ENCODE results near the gene SPATS2L. TPM values are rescaled to one million over a fixed set of nuclear protein-coding genes. Genes with fewer than 3 reads are reported as not detected.
A peak's percentile ranks its signal among the peaks of the same experiment; 100 is the strongest.

SPATS2L gene
- polyA plus RNA-seq, 2 of the 4 experiments (the other 2 are of a cell fraction): 85.2 to 202 TPM

DNA sequence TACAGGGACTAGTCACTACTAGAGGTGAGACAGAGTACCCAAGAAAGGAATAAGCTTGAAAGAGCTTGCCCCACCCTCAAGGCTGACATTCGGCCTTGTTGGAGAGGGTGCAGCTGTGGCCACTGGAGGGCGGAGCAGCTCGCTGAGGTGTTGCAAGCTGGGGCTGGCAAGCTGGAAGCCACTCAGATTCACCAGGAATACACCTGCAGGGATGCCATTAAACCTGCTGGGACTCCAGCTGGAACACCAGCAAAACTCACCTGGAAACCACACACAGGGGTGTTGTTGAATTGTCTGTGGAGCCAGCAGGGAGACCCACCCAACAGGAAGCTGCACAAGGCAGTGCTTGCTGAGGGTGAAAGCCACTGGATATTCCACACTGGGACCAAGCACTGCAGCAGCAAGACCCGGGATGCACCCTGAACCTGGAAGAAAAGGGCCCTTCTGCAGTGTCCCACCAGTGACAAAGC, 177.3 kb downstream of the SPATS2L start:
- H3K27ac ChIP-seq: peak overlapping the region in 1 of 2 experiments; percentile 70; a peak in 3 of 6 replicates
- WGBS (ENCODE audit: missing lambda C conversion rate): 10% methylated on average over 4 of the region's 4 CpGs
- no peak overlapping the region for H3K4me3 ChIP-seq
- TF ChIP-seq CEBPB (IDR thresholded peaks at IDR 0.05): peak in 1 of 2 experiments; percentile 58; a peak in 2 of 4 replicates
- no peak for TF ChIP-seq ZC3H11A (IDR thresholded peaks at IDR 0.05)
- no peak for TF ChIP-seq NR3C1 (IDR thresholded peaks at IDR 0.05)
- peak; percentile 64 to 67 for TF ChIP-seq RAD21 (conservative IDR thresholded peaks at IDR 0.05 in 1 of 2, IDR thresholded peaks at IDR 0.05 in 1 of 2)
- TF ChIP-seq SMC3 (IDR thresholded peaks at IDR 0.05): peak; percentile 73
- no peak for TF ChIP-seq EP300 (IDR thresholded peaks at IDR 0.05)
- TF ChIP-seq GATA3 (IDR thresholded peaks at IDR 0.05; ENCODE audit: borderline replicate concordance): no peak
- TF ChIP-seq HOXB5 (CRISPR knock-in tag; IDR thresholded peaks at IDR 0.05): no peak
- no peak for TF ChIP-seq POLR2AphosphoS2 (conservative IDR thresholded peaks at IDR 0.05; ENCODE audit: low read length)
- TF ChIP-seq, protein P1, sequence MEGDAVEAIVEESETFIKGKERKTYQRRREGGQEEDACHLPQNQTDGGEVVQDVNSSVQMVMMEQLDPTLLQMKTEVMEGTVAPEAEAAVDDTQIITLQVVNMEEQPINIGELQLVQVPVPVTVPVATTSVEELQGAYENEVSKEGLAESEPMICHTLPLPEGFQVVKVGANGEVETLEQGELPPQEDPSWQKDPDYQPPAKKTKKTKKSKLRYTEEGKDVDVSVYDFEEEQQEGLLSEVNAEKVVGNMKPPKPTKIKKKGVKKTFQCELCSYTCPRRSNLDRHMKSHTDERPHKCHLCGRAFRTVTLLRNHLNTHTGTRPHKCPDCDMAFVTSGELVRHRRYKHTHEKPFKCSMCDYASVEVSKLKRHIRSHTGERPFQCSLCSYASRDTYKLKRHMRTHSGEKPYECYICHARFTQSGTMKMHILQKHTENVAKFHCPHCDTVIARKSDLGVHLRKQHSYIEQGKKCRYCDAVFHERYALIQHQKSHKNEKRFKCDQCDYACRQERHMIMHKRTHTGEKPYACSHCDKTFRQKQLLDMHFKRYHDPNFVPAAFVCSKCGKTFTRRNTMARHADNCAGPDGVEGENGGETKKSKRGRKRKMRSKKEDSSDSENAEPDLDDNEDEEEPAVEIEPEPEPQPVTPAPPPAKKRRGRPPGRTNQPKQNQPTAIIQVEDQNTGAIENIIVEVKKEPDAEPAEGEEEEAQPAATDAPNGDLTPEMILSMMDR (IDR thresholded peaks at IDR 0.05): peak; percentile 67
- TF ChIP-seq HEYL (CRISPR knock-in tag; IDR thresholded peaks at IDR 0.05): no peak
- TF ChIP-seq NFE2L2 (conservative IDR thresholded peaks at IDR 0.05; ENCODE audit: low read length): no peak
- no peak for TF ChIP-seq RCOR1 (IDR thresholded peaks at IDR 0.05; ENCODE audit: low read depth, low read length)
- TF ChIP-seq NPAS2 (CRISPR knock-in tag; IDR thresholded peaks at IDR 0.05; ENCODE audit: borderline replicate concordance): no peak
- TF ChIP-seq MAZ (IDR thresholded peaks at IDR 0.05; ENCODE audit: borderline replicate concordance, low read depth, low read length): no peak
- TF ChIP-seq ZNF302 (CRISPR knock-in tag; IDR thresholded peaks at IDR 0.05): no peak
- ATAC-seq (peak; percentile 79), DNase-seq (ENCODE audit: low read depth in 1 of 2, low spot score in 1 of 2) (peak; percentile 29 to 71), FAIRE-seq (no peak)
- ChIA-PET CTCF (interaction anchor here (0.6 to 8.5 kb wide), 15 partner anchors 10 to 509 kb away, joined by 3 to 85 read pairs (median 8); partner anchors contain the start of gene KCTD18), POLR2A (interaction anchor here (0.8 to 1.4 kb wide), 3 partner anchors 26 to 219 kb away, joined by 3 to 11 read pairs (median 3); partner anchors contain the start of gene KCTD18)
- H3K9me3 ChIP-seq: no peaks in the 10 kb centered on the region
- peaks cover 61% of the 10 kb centered on the region for H3K4me1 ChIP-seq
- peak overlapping the region; percentile 21; the same call in 2 of the 3 replicates for H3K4me2 ChIP-seq

GRCh38 chr2:200484934-200485333, 178.4 kb downstream of the SPATS2L start:
- CTCF ChIA-PET: interaction anchor here (0.7 to 8.5 kb wide), 8 partner anchors 12 to 510 kb away, joined by 3 to 85 read pairs (median 30); partner anchors contain the start of gene KCTD18

More at GRCh38 chr2:200484934-200485333, 178.4 kb downstream of the SPATS2L start:
- no peak for DNase-seq (ENCODE audit: low read depth in 1 of 2, low spot score in 1 of 2)
- Histone ChIP-seq H3K27ac (peak overlapping the region in 1 of 2 experiments; percentile 53; a peak in 3 of 6 replicates), H3K4me2 (no peak overlapping the region), H3K9me3 (no peaks in the 10 kb centered on the region), H3K4me3 (no peak overlapping the region), H3K4me1 (peaks cover 49% of the 10 kb centered on the region)
- POLR2A ChIA-PET: interaction anchor here (1.2 kb wide), 1 partner anchor 218 kb away, joined by 3 read pairs; no protein-coding TSS in a partner anchor
- no peak for FAIRE-seq
- 69% methylated on average over 3 of the region's 3 CpGs for WGBS (ENCODE audit: missing lambda C conversion rate)
- no peak for ATAC-seq
- TF ChIP-seq RNF2 (IDR thresholded peaks at IDR 0.05; ENCODE audit: borderline replicate concordance, low read depth) (no peak), HOXB5 (CRISPR knock-in tag; IDR thresholded peaks at IDR 0.05) (no peak), ESRRA (IDR thresholded peaks at IDR 0.05; ENCODE audit: borderline replicate concordance, low read length) (no peak), CHD4 (IDR thresholded peaks at IDR 0.05; ENCODE audit: borderline replicate concordance) (no peak), RARB (CRISPR knock-in tag; IDR thresholded peaks at IDR 0.05) (no peak), PHF8 (IDR thresholded peaks at IDR 0.05; ENCODE audit: borderline replicate concordance, low read depth) (no peak), HES2 (IDR thresholded peaks at IDR 0.05) (no peak), JUN (IDR thresholded peaks at IDR 0.05) (no peak), NPAS2 (CRISPR knock-in tag; IDR thresholded peaks at IDR 0.05; ENCODE audit: borderline replicate concordance) (no peak), HDAC2 (IDR thresholded peaks at IDR 0.05) (no peak), CBX2 (IDR thresholded peaks at IDR 0.05; ENCODE audit: borderline replicate concordance, low read depth) (no peak), BCL3 (IDR thresholded peaks at IDR 0.05) (no peak)

Measured in A549 (cell line).